PC-3 (cell line): ENCODE data around the gene CTSG. TPM values are rescaled to one million over a fixed set of nuclear protein-coding genes. Genes with fewer than 3 reads are reported as not detected.
"Not testable (repeated sequence)": the region's sequence is repeated elsewhere in the genome, so short reads cannot be mapped to it uniquely, and the experiment has no call there.

Source experiments
- ATAC-seq: fragments of 200-7000 bp; cut with Tn5 transposase; 2 replicates; pipeline ENCODE4 v1.9.1; 2020; ENCODE audit warnings: mild to moderate bottlenecking, moderate library complexity
- BruUV-seq: library from RNA; stranded (reverse); fragments of 400-500 nt; replicated peaks from 2 replicates; lab custom pipeline; 2021; lab: Mats Ljungman, UMichigan
- CTCF ChIA-PET: fragments of 300-600 bp; sonication (Branson Sonifier 250); formaldehyde crosslinking; loops from one replicate; lab custom pipeline; 2022; ENCODE audit warnings: antibody characterized with exemption; lab: Charles Lee
- POLR2A ChIA-PET: fragments of 300-600 bp; sonication (Branson Sonifier 250); formaldehyde crosslinking; loops from one replicate; lab custom pipeline; 2022; ENCODE audit warnings: antibody characterized with exemption; ENCODE audit not compliant: unreplicated experiment; lab: Charles Lee
- DNase-seq: peaks from one replicate; pipeline ENCODE4 v3.0.0-alpha.2; 2015
- H2AFZ ChIP-seq: fragments of 300-600 bp; sonication (generic); 2 replicates; pipeline ENCODE4 v1.6.0; 2016; ENCODE audit warnings: antibody characterized with exemption, low read length
- H3F3A ChIP-seq: fragments of 300-600 bp; sonication (generic); one replicate; pipeline ENCODE4 v1.6.0; 2017; ENCODE audit warnings: antibody characterized with exemption, low read length, control low read depth, mild to moderate bottlenecking; ENCODE audit not compliant: unreplicated experiment
- H3K27ac ChIP-seq: fragments of 300-600 bp; sonication (generic); 2 replicates; pipeline ENCODE4 v1.5.1; 2016; ENCODE audit warnings: mild to moderate bottlenecking, low read length
- H3K27me3 ChIP-seq: fragments of 300-600 bp; sonication (generic); 2 replicates; pipeline ENCODE4 v1.6.1; 2016; ENCODE audit warnings: low read length, mixed read lengths
- H3K36me3 ChIP-seq: fragments of 300-600 bp; sonication (generic); 2 replicates; pipeline ENCODE4 v1.6.1; 2016; ENCODE audit warnings: low read depth, mixed run types, low read length, mixed read lengths
- H3K4me1 ChIP-seq: fragments of 300-600 bp; sonication (generic); 2 replicates; pipeline ENCODE4 v1.5.1; 2016; ENCODE audit warnings: low read length; ENCODE audit not compliant: insufficient read depth
- H3K4me2 ChIP-seq: fragments of 300-600 bp; sonication (generic); 2 replicates; pipeline ENCODE4 v1.6.0; 2016; ENCODE audit warnings: low read length
- H3K4me3 ChIP-seq: fragments of 300-600 bp; sonication (generic); 2 replicates; pipeline ENCODE4 v1.5.1; 2016; ENCODE audit warnings: mild to moderate bottlenecking, low read length, mixed read lengths
- H3K79me2 ChIP-seq: fragments of 300-600 bp; sonication (generic); 2 replicates; pipeline ENCODE4 v1.6.1; 2017; ENCODE audit warnings: low read length, mixed read lengths
- H3K9ac ChIP-seq: fragments of 300-600 bp; sonication (generic); 2 replicates; pipeline ENCODE4 v1.6.0; 2016; ENCODE audit warnings: mild to moderate bottlenecking, low read length
- H3K9me2 ChIP-seq: fragments of 300-600 bp; sonication (generic); replicated peaks from 2 replicates; pipeline ENCODE4 v1.6.1; 2016; ENCODE audit warnings: mixed run types, low read length, mixed read lengths
- H3K9me3 ChIP-seq: fragments of 300-600 bp; sonication (generic); 2 replicates; pipeline ENCODE4 v1.6.1; 2016; ENCODE audit warnings: low read length, mixed read lengths
- H4K20me1 ChIP-seq: fragments of 300-600 bp; sonication (generic); 2 replicates; pipeline ENCODE4 v1.6.1; 2016; ENCODE audit warnings: low read length, mixed read lengths
- EZH2 ChIP-seq: fragments of 300-600 bp; sonication (generic); IDR thresholded peaks from one replicate; pipeline ENCODE4 v1.6.1; 2017; ENCODE audit warnings: antibody characterized with exemption, mild to moderate bottlenecking, low read length; ENCODE audit not compliant: unreplicated experiment
- EZH2phosphoT487 ChIP-seq: fragments of 300-600 bp; sonication (generic); IDR thresholded peaks from 2 replicates; pipeline ENCODE4 v1.6.1; 2018; ENCODE audit warnings: mild to moderate bottlenecking, antibody characterized with exemption, low read length, borderline replicate concordance
- intact Hi-C: fragments of 100-400 bp; cut with micrococcal nuclease; formaldehyde crosslinking; loops from 2 replicates; pipeline ENCODE4 v1.9.0; 2023
- total RNA-seq: library from RNA; depleted of rRNA; stranded (reverse); fragments of >200 nt; gene quantifications from 2 replicates; pipeline ENCODE4 v1.2.3, GENCODE V29; 2014
- TF ChIP-seq, protein P1 (sequence below): fragments of 300-600 bp; sonication (generic); conservative IDR thresholded peaks from 2 replicates; pipeline ENCODE4 v1.5.1; 2017; ENCODE audit warnings: antibody characterized with exemption, low read depth, mild to moderate bottlenecking, low read length

Gene CTSG
- total RNA-seq, 1 experiment from 2014 or later = not detected

DNA sequence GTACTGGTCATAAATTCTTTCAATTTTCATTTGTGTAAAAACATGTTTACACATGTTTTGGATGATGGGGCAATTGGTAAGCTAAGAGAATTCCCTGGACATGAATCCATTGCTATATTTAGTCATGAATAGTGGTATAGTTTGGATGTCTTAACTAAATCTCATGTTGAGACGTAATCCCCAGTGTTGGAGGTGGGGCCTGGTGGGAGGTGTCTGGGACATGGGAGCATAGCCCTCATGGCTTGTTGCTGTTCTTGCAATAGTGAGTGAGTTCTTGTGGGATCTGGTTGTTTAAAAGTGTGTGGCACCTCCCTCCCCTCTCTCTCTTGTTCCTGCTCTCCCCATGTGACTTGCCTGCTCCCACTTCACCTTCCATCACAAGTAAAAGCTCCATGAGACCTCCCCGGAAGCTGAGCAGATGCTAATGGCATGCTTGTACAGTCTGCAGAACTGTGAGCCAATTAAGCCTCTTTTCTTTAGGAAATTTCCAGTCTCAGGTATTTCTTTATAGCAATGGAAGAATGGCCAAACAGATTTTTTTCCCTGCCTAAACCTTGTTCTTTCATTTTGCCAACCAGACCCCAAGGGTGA lies 33.6 kb downstream of the CTSG start:
- Histone ChIP-seq H3K36me3 (no peaks in the 10 kb centered on the region), H3K4me1 (no peaks in the 10 kb centered on the region), H3K9me3 (no peaks in the 10 kb centered on the region; the same call in 1 of the 2 replicates), H3K79me2 (no peaks in the 10 kb centered on the region), H3K27me3 (no peaks in the 10 kb centered on the region), H3K4me2 (no peak overlapping the region), H3K4me3 (no peak overlapping the region), H3K9ac (no peak overlapping the region), H3F3A (no peaks in the 10 kb centered on the region), H4K20me1 (no peaks in the 10 kb centered on the region), H2AFZ (no peak overlapping the region), H3K27ac (no peak overlapping the region), H3K9me2 (no peaks in the 10 kb centered on the region)
- ATAC-seq = no peak
- TF ChIP-seq, protein P1, sequence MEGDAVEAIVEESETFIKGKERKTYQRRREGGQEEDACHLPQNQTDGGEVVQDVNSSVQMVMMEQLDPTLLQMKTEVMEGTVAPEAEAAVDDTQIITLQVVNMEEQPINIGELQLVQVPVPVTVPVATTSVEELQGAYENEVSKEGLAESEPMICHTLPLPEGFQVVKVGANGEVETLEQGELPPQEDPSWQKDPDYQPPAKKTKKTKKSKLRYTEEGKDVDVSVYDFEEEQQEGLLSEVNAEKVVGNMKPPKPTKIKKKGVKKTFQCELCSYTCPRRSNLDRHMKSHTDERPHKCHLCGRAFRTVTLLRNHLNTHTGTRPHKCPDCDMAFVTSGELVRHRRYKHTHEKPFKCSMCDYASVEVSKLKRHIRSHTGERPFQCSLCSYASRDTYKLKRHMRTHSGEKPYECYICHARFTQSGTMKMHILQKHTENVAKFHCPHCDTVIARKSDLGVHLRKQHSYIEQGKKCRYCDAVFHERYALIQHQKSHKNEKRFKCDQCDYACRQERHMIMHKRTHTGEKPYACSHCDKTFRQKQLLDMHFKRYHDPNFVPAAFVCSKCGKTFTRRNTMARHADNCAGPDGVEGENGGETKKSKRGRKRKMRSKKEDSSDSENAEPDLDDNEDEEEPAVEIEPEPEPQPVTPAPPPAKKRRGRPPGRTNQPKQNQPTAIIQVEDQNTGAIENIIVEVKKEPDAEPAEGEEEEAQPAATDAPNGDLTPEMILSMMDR = no peak
- TF ChIP-seq EZH2 (no peak), EZH2phosphoT487 (no peak)
- no peak for DNase-seq
- ChIA-PET CTCF (no interaction called here), POLR2A (no interaction called here)
- intact Hi-C loops = no loop called here
- BruUV-seq = no TSS peak

- no peak for DNase-seq
- Histone ChIP-seq H3K27me3 (no peaks in the 10 kb centered on the region), H3K9me2 (no peaks in the 10 kb centered on the region), H3K4me1 (no peaks in the 10 kb centered on the region), H3K9me3 (no peaks in the 10 kb centered on the region), H3F3A (no peaks in the 10 kb centered on the region), H3K4me2 (no peak overlapping the region), H3K4me3 (no peak overlapping the region), H3K9ac (no peak overlapping the region), H3K79me2 (no peaks in the 10 kb centered on the region), H3K27ac (no peak overlapping the region), H3K36me3 (no peaks in the 10 kb centered on the region), H4K20me1 (no peaks in the 10 kb centered on the region), H2AFZ (no peak overlapping the region)
- TF ChIP-seq, protein P1 = no peak
- CTCF ChIA-PET = no interaction called here
- no peak for ATAC-seq
- BruUV-seq = no TSS peak
- intact Hi-C loops = no loop called here
- POLR2A ChIA-PET = no interaction called here
Observed at GRCh38 chr14:24535737-24536136, 40.3 kb downstream of the CTSG start.

DNA sequence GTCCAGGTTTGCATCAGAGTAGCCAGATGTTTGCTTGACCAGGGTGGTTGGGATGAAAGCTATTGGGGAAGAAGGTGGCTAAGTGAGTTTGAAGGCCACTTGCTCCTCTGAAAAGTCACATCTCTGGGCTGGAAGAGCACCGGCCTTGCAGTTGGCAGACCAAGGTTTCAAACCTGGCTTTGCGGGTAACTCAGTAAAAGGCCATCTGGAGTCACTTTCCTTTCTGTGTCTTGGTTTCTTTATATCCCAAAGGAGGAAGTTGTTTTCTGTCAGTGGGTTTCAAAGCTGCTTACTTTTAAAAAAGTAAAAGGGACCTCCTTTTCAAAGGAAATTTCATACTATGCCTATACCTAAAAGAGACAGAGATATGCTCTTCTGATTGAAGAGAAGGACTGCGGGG lies 41.8 kb downstream of the CTSG start:
- H3K4me3 ChIP-seq = no peak overlapping the region
- CTCF ChIA-PET = no interaction called here
- intact Hi-C loops = no loop called here

DNA sequence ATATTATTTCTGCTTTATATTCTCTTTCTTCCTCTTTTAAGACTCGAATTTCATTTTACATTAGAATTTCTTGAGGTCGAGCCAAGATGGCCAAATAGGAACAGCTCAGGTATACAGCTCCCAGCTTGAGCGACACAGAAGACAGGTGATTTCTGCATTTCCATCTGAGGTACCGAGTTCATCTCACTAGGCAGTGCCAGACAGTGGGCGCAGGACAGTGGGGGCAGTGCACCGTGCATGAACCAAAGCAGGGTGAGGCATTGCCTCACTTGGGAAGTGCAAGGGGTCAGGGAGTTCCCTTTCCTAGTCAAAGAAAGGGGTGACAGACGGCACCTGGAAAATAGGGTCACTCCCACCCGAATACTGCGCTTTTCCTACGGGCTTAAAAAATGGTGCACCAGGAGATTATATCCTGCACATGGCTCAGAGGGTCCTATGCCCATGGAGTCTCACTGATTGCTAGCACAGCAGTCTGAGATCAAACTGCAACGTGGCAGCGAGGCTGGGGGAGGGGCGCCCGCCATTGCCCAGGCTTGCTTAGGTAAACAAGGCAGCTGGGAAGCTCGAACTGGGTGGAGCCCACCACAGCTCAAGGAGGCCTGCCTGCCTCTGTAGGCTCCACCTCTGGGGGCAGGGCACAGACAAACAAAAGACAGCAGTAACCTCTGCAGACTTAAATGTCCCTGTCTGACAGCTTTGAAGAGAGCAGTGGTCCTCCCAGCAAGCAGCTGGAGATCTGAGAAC lies 50.0 kb downstream of the CTSG start:
- H3K4me1 ChIP-seq, H3K36me3 ChIP-seq, CTCF ChIA-PET, intact Hi-C loops, H3K79me2 ChIP-seq, H3K4me2 ChIP-seq, H4K20me1 ChIP-seq, DNase-seq, BruUV-seq, H3K27ac ChIP-seq, H2AFZ ChIP-seq, H3K4me3 ChIP-seq, H3K9ac ChIP-seq, H3K9me3 ChIP-seq, H3F3A ChIP-seq, H3K9me2 ChIP-seq, POLR2A ChIA-PET, ATAC-seq, H3K27me3 ChIP-seq: not testable (repeated sequence)

More for the DNA sequence above, 41.8 kb downstream of the CTSG start:
- Histone ChIP-seq H3K36me3 (no peaks in the 10 kb centered on the region), H3K79me2 (no peaks in the 10 kb centered on the region), H3K9me2 (no peaks in the 10 kb centered on the region), H3F3A (no peaks in the 10 kb centered on the region), H3K4me1 (no peaks in the 10 kb centered on the region), H2AFZ (no peak overlapping the region), H3K27me3 (no peaks in the 10 kb centered on the region), H3K27ac (no peak overlapping the region), H3K9me3 (no peaks in the 10 kb centered on the region), H4K20me1 (no peaks in the 10 kb centered on the region), H3K4me2 (no peak overlapping the region), H3K9ac (no peak overlapping the region)
- POLR2A ChIA-PET = no interaction called here
- no peak for DNase-seq
- ATAC-seq = no peak
- BruUV-seq = no TSS peak
- TF ChIP-seq, protein P1 = no peak
- TF ChIP-seq EZH2phosphoT487 (no peak), EZH2 (no peak)
